Chondrocyte (in vitro differentiated cells): ENCODE results near the gene SUMO3. TPM values are rescaled to one million over a fixed set of nuclear protein-coding genes. Genes with fewer than 3 reads are reported as not detected.

ENCODE experiments used
- DNase-seq: peaks from one replicate; pipeline ENCODE4 v3.0.0; 2021; ENCODE audit warnings: mixed read lengths, low spot score
- H3K27ac Mint-ChIP-seq: one replicate; pipeline ENCODE4 v1.8.0; 2021; ENCODE audit warnings: mild to moderate bottlenecking, moderate library complexity, mixed read lengths; ENCODE audit not compliant: unreplicated experiment
- H3K27me3 Mint-ChIP-seq: 2 replicates; pipeline ENCODE4 v1.8.0; 2021; ENCODE audit warnings: low read depth, mixed read lengths
- H3K36me3 Mint-ChIP-seq: 2 replicates; pipeline ENCODE4 v1.8.0; 2021; ENCODE audit warnings: low read depth, mixed read lengths
- H3K4me1 Mint-ChIP-seq: 2 replicates; pipeline ENCODE4 v1.8.0; 2021; ENCODE audit warnings: low read depth, mild to moderate bottlenecking, mixed read lengths
- H3K4me3 Mint-ChIP-seq: one replicate; pipeline ENCODE4 v1.8.0; 2021; ENCODE audit warnings: mild to moderate bottlenecking, moderate library complexity, mixed read lengths; ENCODE audit not compliant: unreplicated experiment
- H3K9me3 Mint-ChIP-seq: 2 replicates; pipeline ENCODE4 v1.8.0; 2021; ENCODE audit warnings: low read depth, mixed read lengths
- total RNA-seq: library from RNA; stranded (reverse); gene quantifications from 3 replicates; pipeline ENCODE4 v1.2.1, GENCODE V29; 2021
- TF ChIP-seq, protein P1 (sequence below): fragments of 200-600 bp; sonication (generic); IDR thresholded peaks from 2 replicates; pipeline ENCODE4 v1.5.0; 2021; ENCODE audit warnings: antibody characterized with exemption, mild to moderate bottlenecking, moderate library complexity

The SUMO3 gene
- total RNA-seq, 1 donor from 2014 or later, result 51.3 TPM

DNA sequence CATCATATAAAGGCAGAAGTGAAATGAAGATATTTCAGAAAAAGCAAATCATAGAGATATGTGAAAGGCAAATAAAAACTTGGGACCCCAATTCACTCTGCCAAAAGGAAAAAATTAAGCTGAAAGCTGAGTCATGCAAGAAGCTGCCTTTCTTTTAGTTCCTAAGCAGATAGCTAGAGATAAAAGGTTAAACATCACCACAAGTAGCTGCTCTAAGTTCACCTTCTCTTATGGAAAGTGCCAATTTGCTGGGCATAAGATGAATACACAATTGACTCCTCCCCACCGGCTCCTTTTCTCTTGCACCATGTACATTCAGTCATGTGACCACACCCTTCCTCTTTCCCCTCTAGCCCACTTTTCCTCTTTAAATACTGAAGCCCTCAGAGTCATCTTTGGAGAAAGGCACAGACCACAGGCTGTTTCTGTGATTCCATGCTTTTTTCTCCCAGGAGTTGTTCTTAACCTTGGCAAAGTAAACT lies 5.4 kb upstream of the SUMO3 start:
- H3K9me3 Mint-ChIP-seq, result peaks cover 41% of the 10 kb centered on the region
- no peaks in the 10 kb centered on the region for H3K4me1 Mint-ChIP-seq
- H3K27me3 Mint-ChIP-seq, result no peaks in the 10 kb centered on the region
- peaks cover 21% of the 10 kb centered on the region for H3K36me3 Mint-ChIP-seq
- TF ChIP-seq, protein P1, sequence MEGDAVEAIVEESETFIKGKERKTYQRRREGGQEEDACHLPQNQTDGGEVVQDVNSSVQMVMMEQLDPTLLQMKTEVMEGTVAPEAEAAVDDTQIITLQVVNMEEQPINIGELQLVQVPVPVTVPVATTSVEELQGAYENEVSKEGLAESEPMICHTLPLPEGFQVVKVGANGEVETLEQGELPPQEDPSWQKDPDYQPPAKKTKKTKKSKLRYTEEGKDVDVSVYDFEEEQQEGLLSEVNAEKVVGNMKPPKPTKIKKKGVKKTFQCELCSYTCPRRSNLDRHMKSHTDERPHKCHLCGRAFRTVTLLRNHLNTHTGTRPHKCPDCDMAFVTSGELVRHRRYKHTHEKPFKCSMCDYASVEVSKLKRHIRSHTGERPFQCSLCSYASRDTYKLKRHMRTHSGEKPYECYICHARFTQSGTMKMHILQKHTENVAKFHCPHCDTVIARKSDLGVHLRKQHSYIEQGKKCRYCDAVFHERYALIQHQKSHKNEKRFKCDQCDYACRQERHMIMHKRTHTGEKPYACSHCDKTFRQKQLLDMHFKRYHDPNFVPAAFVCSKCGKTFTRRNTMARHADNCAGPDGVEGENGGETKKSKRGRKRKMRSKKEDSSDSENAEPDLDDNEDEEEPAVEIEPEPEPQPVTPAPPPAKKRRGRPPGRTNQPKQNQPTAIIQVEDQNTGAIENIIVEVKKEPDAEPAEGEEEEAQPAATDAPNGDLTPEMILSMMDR, result no peak
- no peak overlapping the region for H3K27ac Mint-ChIP-seq
- no peak for DNase-seq
- no peak overlapping the region for H3K4me3 Mint-ChIP-seq

GRCh38 chr21:44822484-44823178 lies 4.8 kb upstream of the SUMO3 start:
- Mint-ChIP-seq H3K27ac (no peak overlapping the region), H3K9me3 (peaks cover 35% of the 10 kb centered on the region), H3K27me3 (no peaks in the 10 kb centered on the region), H3K36me3 (peaks cover 18% of the 10 kb centered on the region), H3K4me1 (no peaks in the 10 kb centered on the region), H3K4me3 (no peak overlapping the region)
- no peak for DNase-seq
- TF ChIP-seq, protein P1, result no peak

DNA sequence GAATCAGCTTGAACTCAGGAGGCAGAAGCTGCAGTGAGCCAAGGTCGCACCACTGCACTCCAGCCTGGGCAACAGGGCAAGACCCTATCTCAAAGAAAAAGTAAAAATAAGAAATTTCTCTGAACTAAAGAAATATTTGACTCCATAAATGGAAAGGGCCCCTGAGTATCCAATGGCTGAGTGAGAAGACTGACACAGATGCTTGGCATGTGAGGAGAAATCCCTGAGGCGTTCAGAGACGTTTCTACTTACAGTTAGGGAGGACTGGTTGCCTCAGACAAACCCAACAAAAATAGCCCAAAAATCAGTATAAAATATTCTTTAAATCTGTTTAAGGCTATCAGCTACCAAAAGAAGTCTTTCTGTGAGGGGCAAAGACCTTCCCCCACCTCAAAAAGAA lies 3.0 kb upstream of the SUMO3 start:
- TF ChIP-seq, protein P1, result no peak
- Mint-ChIP-seq H3K9me3 (peaks cover 28% of the 10 kb centered on the region), H3K4me3 (no peak overlapping the region), H3K36me3 (peaks cover 13% of the 10 kb centered on the region), H3K4me1 (peaks cover 9% of the 10 kb centered on the region), H3K27me3 (no peaks in the 10 kb centered on the region), H3K27ac (peak overlapping the region; percentile 63)
- no peak for DNase-seq

GRCh38 chr21:44819283-44820243 lies 1.7 kb upstream of the SUMO3 start:
- Mint-ChIP-seq H3K27ac (no peak overlapping the region), H3K4me1 (peaks cover 17% of the 10 kb centered on the region), H3K4me3 (peak overlapping the region; percentile 35), H3K9me3 (peaks cover 28% of the 10 kb centered on the region), H3K27me3 (no peaks in the 10 kb centered on the region), H3K36me3 (peaks cover 13% of the 10 kb centered on the region)
- TF ChIP-seq, protein P1, result no peak
- no peak for DNase-seq

DNA sequence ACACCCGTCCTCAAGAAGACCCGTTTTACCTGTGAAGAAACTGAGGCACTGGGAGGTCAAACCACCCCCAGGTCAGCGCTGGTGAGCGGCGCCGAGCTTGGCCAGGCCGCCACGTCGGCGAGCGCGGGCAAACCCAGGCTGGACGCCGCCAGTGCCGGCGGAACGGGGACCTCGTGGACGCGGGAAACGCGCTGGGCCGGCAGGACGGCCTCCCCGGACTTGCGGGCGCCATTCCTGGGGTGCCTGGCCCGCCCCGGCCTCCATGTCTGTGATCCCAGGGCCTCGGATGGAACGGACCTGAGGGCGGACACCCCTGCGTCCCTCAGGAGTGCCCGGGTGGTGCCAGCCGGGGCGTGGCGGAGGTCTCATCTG lies 764 bp upstream of the SUMO3 start:
- Mint-ChIP-seq H3K27ac (no peak overlapping the region), H3K4me1 (peaks cover 22% of the 10 kb centered on the region), H3K36me3 (peaks cover 13% of the 10 kb centered on the region), H3K27me3 (no peaks in the 10 kb centered on the region), H3K4me3 (no peak overlapping the region), H3K9me3 (peaks cover 26% of the 10 kb centered on the region)
- no peak for DNase-seq
- TF ChIP-seq, protein P1, result no peak
